Natural killer cell (primary cell): ENCODE data around the gene LLPH. TPM values are rescaled to one million over a fixed set of nuclear protein-coding genes. Genes with fewer than 3 reads are reported as not detected.
A peak's percentile ranks its signal among the peaks of the same experiment; 100 is the strongest.

Source experiments
- ATAC-seq, 3 donors: fragments of 150-1000 bp in 2 of 3; fragments of 200-7000 bp in 1 of 3; cut with Tn5 transposase; 1 replicate in 1 of 3; 2 replicates in 2 of 3; pipeline ENCODE4 v1.10.0; 2021; ENCODE audit warnings: mild to moderate bottlenecking in 2 of 3, moderate library complexity in 2 of 3
- DNase-seq, 2 donors: peaks; one replicate each; pipeline versions ENCODE4 v3.0.0 to v3.0.0-alpha.2; 2013 to 2021; ENCODE audit warnings: mixed read lengths in 1 of 2
- H3K27ac ChIP-seq: one replicate; pipeline ENCODE4 v1.5.1; 2013; ENCODE audit warnings: mild to moderate bottlenecking, low read length
- H3K27me3 ChIP-seq: one replicate; pipeline ENCODE4 v1.6.1; 2013; ENCODE audit warnings: low read length; ENCODE audit not compliant: control insufficient read depth, insufficient read depth
- H3K36me3 ChIP-seq: one replicate; pipeline ENCODE4 v1.6.1; 2013; ENCODE audit warnings: low read length; ENCODE audit not compliant: control insufficient read depth, insufficient read depth
- H3K4me1 ChIP-seq: one replicate; pipeline ENCODE4 v1.6.1; 2013; ENCODE audit warnings: low read length; ENCODE audit not compliant: control insufficient read depth, insufficient read depth
- H3K4me3 ChIP-seq: one replicate; pipeline ENCODE4 v1.5.1; 2013; ENCODE audit warnings: low read length
- H3K9me3 ChIP-seq: one replicate; pipeline ENCODE4 v1.6.1; 2013; ENCODE audit warnings: low read length; ENCODE audit not compliant: control insufficient read depth, insufficient read depth
- H3K27ac Mint-ChIP-seq, 2 donors: one replicate each; pipeline ENCODE4 v1.8.0; 2022; ENCODE audit warnings: mild to moderate bottlenecking in 2 of 2, mixed read lengths in 2 of 2, moderate library complexity in 1 of 2
- H3K27me3 Mint-ChIP-seq, 2 donors: one replicate each; pipeline ENCODE4 v1.8.0; 2022; ENCODE audit warnings: low read depth in 2 of 2, mixed read lengths in 2 of 2
- H3K36me3 Mint-ChIP-seq: one replicate; pipeline ENCODE4 v1.8.0; 2022; ENCODE audit warnings: mixed read lengths
- H3K4me1 Mint-ChIP-seq, 2 donors: one replicate each; pipeline ENCODE4 v1.8.0; 2022; ENCODE audit warnings: mixed read lengths in 2 of 2
- H3K4me3 Mint-ChIP-seq: one replicate; pipeline ENCODE4 v1.8.0; 2022; ENCODE audit warnings: mild to moderate bottlenecking, moderate library complexity, mixed read lengths
- H3K9me3 Mint-ChIP-seq, 2 donors: one replicate each; pipeline ENCODE4 v1.8.0; 2022; ENCODE audit warnings: mixed read lengths in 2 of 2
- CTCF ChIP-seq: fragments of 200-600 bp; IDR thresholded peaks from one replicate; pipeline ENCODE4 v1.8.0; 2022; ENCODE audit warnings: antibody characterized with exemption
- WGBS: methylation state at CpG from one replicate; pipeline ENCODE4 v1.1.7; 2013; ENCODE audit warnings: missing lambda C conversion rate; ENCODE audit not compliant: insufficient coverage; 5-methylcytosine and 5-hydroxymethylcytosine counted together
- intact Hi-C: fragments of 100-400 bp; cut with micrococcal nuclease; formaldehyde crosslinking; loops from one replicate; pipeline ENCODE4 v1.14.2; 2022
- total RNA-seq, 4 donors: library from RNA; stranded (reverse); fragments of 120-200 nt in 1 of 4; gene quantifications; one replicate each; pipeline versions ENCODE4 v1.2.3 to v1.2.4, GENCODE V29; 2013 to 2022

LLPH gene
- total RNA-seq, 3 donors from 2014 or later (not counting 1 experiment from before 2014, with no cell fraction given) = 24.9 to 27.3 (median 25.5) TPM

- no peaks in the 10 kb centered on the region for H3K27me3 ChIP-seq
- H3K9me3 Mint-ChIP-seq = peaks cover 6 to 11% of the 10 kb centered on the region in 2 donors
- no peak overlapping the region for H3K4me3 Mint-ChIP-seq
- H3K36me3 ChIP-seq = peaks cover 80% of the 10 kb centered on the region
- TF ChIP-seq CTCF = no peak
- no CpG with 5 or more reads among the region's 2 CpGs for WGBS
- H3K27ac ChIP-seq = no peak overlapping the region
- H3K27ac Mint-ChIP-seq = no peak overlapping the region
- DNase-seq = no peak
- no peaks in the 10 kb centered on the region for H3K4me1 ChIP-seq
- H3K27me3 Mint-ChIP-seq = no peaks in the 10 kb centered on the region
- intact Hi-C loops = no loop called here
- peaks cover 3% of the 10 kb centered on the region for H3K9me3 ChIP-seq
- H3K4me3 ChIP-seq = no peak overlapping the region
- peaks cover 23% of the 10 kb centered on the region for H3K36me3 Mint-ChIP-seq
- no peak for ATAC-seq
- peaks cover 18 to 19% of the 10 kb centered on the region in 2 donors for H3K4me1 Mint-ChIP-seq
These were observed 10.7 kb upstream of the LLPH start for GRCh38 chr12:66141299-66141698.

GRCh38 chr12:66140731-66141130 is 10.2 kb upstream of the LLPH start:
- intact Hi-C loops = no loop called here
- Mint-ChIP-seq H3K4me3 (no peak overlapping the region), H3K9me3 (peaks cover 6 to 11% of the 10 kb centered on the region in 2 donors), H3K27ac (no peak overlapping the region), H3K27me3 (no peaks in the 10 kb centered on the region), H3K4me1 (peaks cover 13% of the 10 kb centered on the region in 2 donors), H3K36me3 (peaks cover 23% of the 10 kb centered on the region)
- H3K4me3 ChIP-seq = no peak overlapping the region
- H3K27me3 ChIP-seq = no peaks in the 10 kb centered on the region
- ATAC-seq (no peak), DNase-seq (no peak)
- no peaks in the 10 kb centered on the region for H3K4me1 ChIP-seq
- peaks cover 81% of the 10 kb centered on the region for H3K36me3 ChIP-seq
- TF ChIP-seq CTCF = no peak
- peaks cover 3% of the 10 kb centered on the region for H3K9me3 ChIP-seq
- H3K27ac ChIP-seq = no peak overlapping the region

GRCh38 chr12:66139328-66139727 is 8.8 kb upstream of the LLPH start:
- Mint-ChIP-seq H3K4me3 (no peak overlapping the region), H3K27ac (peak overlapping the region in 1 of 2 donors; percentile 24), H3K36me3 (peaks cover 23% of the 10 kb centered on the region), H3K9me3 (peaks cover 6 to 11% of the 10 kb centered on the region in 2 donors), H3K27me3 (no peaks in the 10 kb centered on the region), H3K4me1 (no peaks in the 10 kb centered on the region)
- peaks cover 68% of the 10 kb centered on the region for H3K36me3 ChIP-seq
- intact Hi-C loops = loop anchor here (10.0 kb wide), 1 partner anchor 165 kb away; the partner anchor contains the start of gene HELB
- ATAC-seq (no peak), DNase-seq (no peak)
- no peak overlapping the region for H3K4me3 ChIP-seq
- H3K27me3 ChIP-seq = no peaks in the 10 kb centered on the region
- TF ChIP-seq CTCF = no peak
- no peak overlapping the region for H3K27ac ChIP-seq
- H3K9me3 ChIP-seq = peaks cover 3% of the 10 kb centered on the region
- no peaks in the 10 kb centered on the region for H3K4me1 ChIP-seq
- 95% methylated on average over 2 of the region's 2 CpGs for WGBS

- peaks cover 23% of the 10 kb centered on the region for H3K36me3 Mint-ChIP-seq
- H3K27ac ChIP-seq = no peak overlapping the region
- H3K4me3 ChIP-seq = no peak overlapping the region
- WGBS = 100% methylated on average over 2 of the region's 3 CpGs
- peaks cover 54% of the 10 kb centered on the region for H3K36me3 ChIP-seq
- H3K4me1 ChIP-seq = no peaks in the 10 kb centered on the region
- no peaks in the 10 kb centered on the region for H3K27me3 ChIP-seq
- DNase-seq (no peak), ATAC-seq (no peak)
- no peaks in the 10 kb centered on the region for H3K27me3 Mint-ChIP-seq
- H3K27ac Mint-ChIP-seq = no peak overlapping the region
- no peaks in the 10 kb centered on the region for H3K4me1 Mint-ChIP-seq
- H3K4me3 Mint-ChIP-seq = no peak overlapping the region
- intact Hi-C loops = loop anchor here (10.0 kb wide), 1 partner anchor 167 kb away; the partner anchor contains the start of gene HELB
- H3K9me3 Mint-ChIP-seq = peaks cover 6 to 11% of the 10 kb centered on the region in 2 donors
- H3K9me3 ChIP-seq = peaks cover 3% of the 10 kb centered on the region
- TF ChIP-seq CTCF = no peak
These were observed 7.4 kb upstream of the LLPH start for GRCh38 chr12:66137937-66138336.
